ENCODE measurements around the gene FBXW2. TPM values are rescaled to one million over a fixed set of nuclear protein-coding genes. Genes with fewer than 3 reads are reported as not detected.
"Not testable (repeated sequence)": the region's sequence is repeated elsewhere in the genome, so short reads cannot be mapped to it uniquely, and the experiment has no call there.

The FBXW2 gene
- polyA plus RNA-seq, 3 donors, result 35.8 to 50.7 (median 46.9) TPM

- DNase-seq, result no peak
These were observed 38.2 kb downstream of the FBXW2 start for GRCh38 chr9:120755044-120755443.

- no peak for DNase-seq
These were observed 42.8 kb downstream of the FBXW2 start for GRCh38 chr9:120750421-120750820.

DNA sequence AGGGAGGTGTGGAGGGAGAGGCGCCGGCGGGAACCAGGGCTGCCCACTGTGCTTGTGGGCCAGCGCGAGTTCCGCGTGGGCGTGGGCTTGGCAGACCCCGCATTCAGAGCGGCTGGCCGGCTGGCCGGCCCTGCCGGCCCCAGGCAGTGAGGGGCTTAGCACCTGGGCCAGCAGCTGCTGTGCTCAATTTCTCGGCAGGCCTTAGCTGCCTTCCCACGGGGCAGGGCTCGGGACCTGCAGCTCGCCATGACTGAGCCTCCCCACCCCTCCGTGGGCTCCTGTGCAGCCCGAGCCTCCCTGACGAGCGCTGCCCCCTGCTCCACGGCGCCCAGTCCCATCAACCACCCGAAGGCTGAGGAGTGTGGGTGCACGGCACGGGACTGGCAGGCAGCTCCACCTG is 46.9 kb downstream of the FBXW2 start:
- not testable (repeated sequence) for DNase-seq

DNA sequence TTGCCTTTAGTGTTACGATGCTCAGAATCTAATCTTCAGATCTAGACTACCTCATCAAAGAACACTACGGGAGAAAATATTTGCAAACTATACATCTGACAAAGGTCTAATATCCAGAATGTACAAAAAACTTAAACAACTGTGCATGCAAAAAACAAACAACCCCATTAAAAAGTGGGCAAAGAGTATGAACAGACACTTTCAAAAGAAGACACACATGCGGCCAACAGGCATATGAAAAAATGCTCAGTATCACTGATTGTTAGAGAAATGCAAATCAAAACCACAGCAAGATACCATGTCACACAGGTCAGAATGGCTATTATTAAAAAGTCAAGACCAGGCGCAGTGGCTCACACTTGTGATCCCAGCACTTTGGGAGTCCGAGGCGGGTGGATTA is 47.9 kb downstream of the FBXW2 start:
- DNase-seq, result no peak

- DNase-seq, result no peak
These were observed 50.2 kb downstream of the FBXW2 start for GRCh38 chr9:120742951-120743416.

DNA sequence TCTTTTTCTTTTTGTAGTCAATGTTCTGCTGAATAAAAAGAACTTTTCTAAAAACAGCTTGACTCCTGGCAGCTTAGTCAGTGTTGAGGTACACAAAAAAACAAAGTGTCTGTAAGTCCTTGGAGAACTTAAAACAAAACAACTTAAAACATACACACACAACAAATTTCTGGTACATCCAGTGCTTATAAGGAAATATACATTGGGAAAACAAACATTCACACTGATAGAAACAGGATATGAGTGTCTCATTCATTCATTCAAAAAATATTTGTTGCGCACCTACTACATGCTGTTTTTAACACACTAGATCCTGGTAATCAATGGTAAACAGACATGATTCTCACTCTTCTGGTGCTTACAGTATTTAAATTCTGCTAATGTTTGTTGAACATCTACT is 51.5 kb downstream of the FBXW2 start:
- DNase-seq, result no peak

DNA sequence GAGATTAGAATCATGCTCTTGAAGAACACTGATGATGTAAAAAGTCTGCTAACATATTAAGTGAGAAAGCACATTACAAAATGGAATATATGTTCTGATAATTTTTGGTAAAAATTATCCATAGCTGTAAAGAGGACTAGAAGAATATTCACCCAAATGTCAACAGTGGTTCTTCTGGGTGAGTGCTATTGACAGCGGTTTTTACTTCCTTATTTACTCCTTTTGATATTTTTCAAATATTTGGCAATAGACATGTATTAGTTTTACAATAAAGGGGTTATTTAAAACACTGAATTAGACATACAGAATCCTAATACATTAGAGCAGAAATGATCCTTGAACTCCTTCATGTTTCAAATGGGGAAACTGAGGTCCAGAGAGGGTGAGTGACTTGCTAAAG is 52.0 kb downstream of the FBXW2 start:
- DNase-seq, result no peak

DNA sequence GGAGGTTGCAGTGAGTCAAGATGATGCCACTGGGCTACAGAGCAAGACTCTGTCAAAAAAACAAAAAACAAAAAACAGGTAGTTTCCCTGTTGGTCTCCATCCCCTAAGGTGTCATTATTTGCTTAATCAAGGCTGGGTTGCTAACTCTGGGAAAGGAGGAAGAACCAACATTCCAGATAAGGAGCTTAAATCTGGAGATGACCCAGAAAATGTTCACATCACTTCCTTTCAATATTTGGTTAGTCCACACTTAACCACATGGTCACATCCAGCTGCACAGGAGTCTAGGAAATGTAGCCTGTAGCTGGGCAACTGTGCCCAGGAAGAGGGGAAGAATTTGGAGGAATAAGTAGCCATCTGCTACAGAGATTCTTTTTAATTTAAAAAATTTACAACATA is 53.1 kb downstream of the FBXW2 start:
- no peak for DNase-seq

GRCh38 chr9:120737416-120738165 is 55.6 kb downstream of the FBXW2 start:
- no peak for DNase-seq

GRCh38 chr9:120736881-120737280 is 56.3 kb downstream of the FBXW2 start:
- no peak for DNase-seq

DNA sequence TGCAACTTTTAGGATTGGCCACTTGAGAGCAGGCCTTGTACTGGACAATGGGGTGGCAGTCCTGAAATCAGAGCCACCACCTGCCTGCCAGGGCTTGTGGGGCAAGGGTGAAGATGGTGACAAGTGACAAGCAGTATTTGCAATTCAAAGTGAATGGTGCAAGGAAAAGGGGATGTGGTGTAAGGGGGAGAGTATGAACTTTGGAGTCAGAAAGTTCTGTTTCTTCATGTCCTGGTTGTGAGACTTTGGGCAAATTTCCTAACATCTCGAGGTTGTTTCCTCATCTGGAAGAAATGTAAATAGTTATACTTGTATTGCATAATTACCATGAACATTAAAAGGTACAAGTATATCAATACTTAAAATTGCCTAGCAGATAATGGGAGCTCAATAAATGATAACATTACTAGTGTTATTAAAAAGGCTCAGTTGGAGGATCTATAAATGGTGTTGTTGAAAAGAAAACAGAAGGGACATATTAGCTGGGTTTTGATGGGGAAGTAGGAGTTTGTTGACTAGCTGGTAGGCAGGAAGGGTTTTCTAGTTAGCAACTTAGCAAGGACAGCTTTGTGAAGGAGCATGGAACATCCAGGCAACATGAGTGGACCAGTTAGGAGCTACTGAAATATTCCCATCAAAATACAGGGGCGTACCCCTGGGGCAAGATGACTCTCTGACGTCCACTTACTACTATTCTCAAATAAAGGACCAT is 57.6 kb downstream of the FBXW2 start:
- no peak for DNase-seq

- DNase-seq, result no peak
These were observed 58.4 kb downstream of the FBXW2 start for GRCh38 chr9:120734607-120735410.

GRCh38 chr9:120733190-120733589 is 60.0 kb downstream of the FBXW2 start:
- DNase-seq, result no peak

GRCh38 chr9:120730654-120731514 is 62.3 kb downstream of the FBXW2 start:
- DNase-seq, result peak; percentile 52

DNA sequence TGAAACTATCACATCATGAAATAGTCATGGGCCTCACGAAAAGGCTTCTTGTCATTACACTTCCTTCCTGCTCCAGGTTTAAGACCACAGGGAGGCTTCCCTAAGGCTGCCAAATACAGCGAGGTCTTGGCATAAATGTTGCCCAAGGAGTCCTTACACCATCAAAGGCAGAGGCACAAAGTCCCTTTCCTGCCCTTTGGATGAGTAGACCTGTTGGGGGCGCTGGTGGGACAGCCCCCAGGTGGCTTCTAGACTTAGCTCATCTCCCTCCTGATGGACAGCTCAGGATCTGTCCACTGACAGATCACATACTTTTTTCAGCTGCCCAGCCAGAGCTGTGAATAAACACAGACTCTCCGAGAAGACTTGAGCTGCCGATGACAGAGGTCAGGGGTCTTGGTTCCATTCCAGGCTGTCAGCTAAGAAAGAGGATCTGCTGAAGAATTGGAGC is 63.4 kb downstream of the FBXW2 start:
- no peak for DNase-seq

- no peak for DNase-seq
These were observed 66.7 kb downstream of the FBXW2 start for GRCh38 chr9:120726484-120726883.

DNA sequence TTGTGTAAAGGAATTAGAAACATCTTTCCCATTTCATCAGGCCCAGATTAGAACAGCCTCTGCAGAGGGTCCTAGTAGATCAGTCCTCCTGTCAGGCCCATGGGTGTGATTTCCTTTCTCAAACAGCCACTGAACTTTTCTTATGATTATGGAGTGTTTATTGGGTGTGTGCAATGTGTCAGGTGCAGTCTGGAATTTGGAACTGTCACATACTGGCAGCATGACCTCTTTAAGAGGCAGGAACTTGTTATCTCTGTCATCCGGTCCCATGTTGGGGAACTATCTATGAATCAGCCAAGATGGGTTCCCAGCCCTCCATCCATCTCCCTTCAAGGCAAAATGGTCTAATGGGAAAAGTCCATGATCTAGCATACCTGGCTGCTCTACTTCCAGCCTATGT is 67.3 kb downstream of the FBXW2 start:
- DNase-seq, result no peak

DNA sequence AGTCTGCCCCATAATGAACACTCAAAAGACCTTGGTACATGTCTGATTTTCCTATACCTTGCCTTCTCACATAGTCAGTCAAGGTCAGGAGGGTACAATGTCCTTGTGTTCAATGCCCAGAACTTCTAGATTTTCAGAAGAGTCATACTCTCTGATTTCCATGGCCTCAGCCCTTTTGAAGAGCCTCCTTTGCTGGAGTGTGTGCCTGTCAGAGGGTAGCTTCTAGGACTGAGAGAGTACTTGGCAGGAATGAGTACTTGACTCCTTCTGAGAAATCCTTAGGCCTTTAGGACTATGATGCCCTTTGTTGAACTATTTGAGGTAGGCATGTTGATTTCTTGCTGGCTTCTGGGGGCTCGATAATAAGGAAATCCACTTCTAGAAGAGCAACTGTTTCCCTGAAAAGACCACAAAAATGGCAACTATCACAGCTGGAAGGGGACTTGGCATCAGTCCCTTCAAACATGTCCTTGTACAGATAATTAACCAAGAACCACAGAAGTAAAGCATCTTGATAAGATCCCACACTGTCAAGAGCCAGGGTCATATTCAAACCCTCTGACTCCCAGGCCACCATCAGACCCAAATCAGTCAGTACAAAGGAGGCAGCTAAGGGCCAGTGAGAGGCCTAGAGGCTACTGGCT is 68.3 kb downstream of the FBXW2 start:
- DNase-seq, result no peak

- DNase-seq, result no peak
These were observed 69.7 kb downstream of the FBXW2 start for GRCh38 chr9:120723565-120723964.

DNA sequence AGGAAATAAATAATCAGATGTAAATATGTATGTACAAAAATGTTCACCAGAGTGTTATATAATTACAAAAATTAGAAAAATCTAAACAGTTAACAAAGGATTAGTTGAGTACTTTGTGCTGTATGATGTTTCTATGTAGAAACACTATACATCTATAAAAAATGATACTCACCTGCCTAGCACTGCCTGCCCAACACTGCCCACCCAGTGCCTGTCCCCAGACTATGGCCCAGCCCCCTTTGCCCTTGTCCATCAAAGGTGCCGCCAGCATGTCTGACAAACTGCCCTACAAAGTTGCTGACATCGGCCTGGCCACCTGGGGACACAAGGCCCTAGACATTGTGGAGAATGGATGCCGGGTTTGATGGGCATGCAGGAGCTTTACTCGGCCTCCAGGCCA is 72.8 kb downstream of the FBXW2 start:
- DNase-seq, result no peak

DNA sequence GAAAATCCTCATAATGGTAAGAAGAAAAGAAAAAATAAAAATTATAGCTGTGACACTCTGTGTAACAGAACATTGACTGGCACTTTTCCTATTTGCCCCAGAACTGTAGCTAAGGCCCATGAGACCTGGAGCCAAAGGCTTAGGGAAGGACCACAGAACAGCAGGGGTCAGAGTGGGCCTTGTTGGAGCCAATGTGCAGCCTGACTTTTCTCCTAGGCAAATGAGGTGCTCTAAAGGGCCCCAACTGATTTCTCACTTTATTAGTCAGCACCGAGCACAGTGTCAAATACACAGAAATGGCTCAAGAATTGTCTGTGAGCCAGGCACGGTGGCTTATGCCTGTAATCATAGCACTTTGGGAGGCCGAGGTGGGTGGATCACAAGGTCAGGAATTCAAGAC is 74.9 kb downstream of the FBXW2 start:
- DNase-seq, result no peak
